ENCODE data around the gene SATB2.

The SATB2 gene

GRCh38 chr2:199457147-199458008 lies at the start of gene SATB2 (continued):
- TF ChIP-seq ZNF449 (tag by site-specific recombination; IDR thresholded peaks at IDR 0.05) (0 out of 2 replicates have a peak, but pooled peaks have one; percentile 20), ZNF426 (tag by site-specific recombination; IDR thresholded peaks at IDR 0.05) (no peak), ZNF704 (tag by site-specific recombination; IDR thresholded peaks at IDR 0.05) (no peak), ZNF510 (tag by site-specific recombination; IDR thresholded peaks at IDR 0.05; ENCODE audit: insufficient replicate concordance) (no peak), KLF17 (tag by site-specific recombination; IDR thresholded peaks at IDR 0.05) (peak; percentile 56; the same call in 1 of the 2 replicates), ZBTB20 (tag by site-specific recombination; IDR thresholded peaks at IDR 0.05) (peak; percentile 66), ZEB2 (tag by site-specific recombination; IDR thresholded peaks at IDR 0.05) (peak; percentile 20; the same call in 1 of the 2 replicates), ZFHX2 (tag by site-specific recombination; conservative IDR thresholded peaks at IDR 0.05) (peak; percentile 44), ZNF433 (tag by site-specific recombination; IDR thresholded peaks at IDR 0.05; ENCODE audit: low read depth) (no peak), ZNF302 (tag by site-specific recombination; IDR thresholded peaks at IDR 0.05; ENCODE audit: low read depth) (no peak), SCRT2 (tag by site-specific recombination; IDR thresholded peaks at IDR 0.05) (no peak), PATZ1 (tag by site-specific recombination; IDR thresholded peaks at IDR 0.05) (no peak; the same call in 1 of the 2 replicates), ZNF76 (tag by site-specific recombination; IDR thresholded peaks at IDR 0.05; ENCODE audit: borderline replicate concordance, low read depth) (no peak), ZNF184 (tag by site-specific recombination; IDR thresholded peaks at IDR 0.05) (no peak), ZNF514 (tag by site-specific recombination; IDR thresholded peaks at IDR 0.05) (no peak), GLI4 (tag by site-specific recombination; IDR thresholded peaks at IDR 0.05) (no peak), PRDM10 (tag by site-specific recombination; IDR thresholded peaks at IDR 0.05) (peak; percentile 17; the same call in 1 of the 2 replicates), ZNF529 (tag by site-specific recombination; IDR thresholded peaks at IDR 0.05; ENCODE audit: insufficient replicate concordance) (no peak), ZBTB49 (tag by site-specific recombination; IDR thresholded peaks at IDR 0.05; ENCODE audit: low read depth) (no peak), ZNF610 (tag by site-specific recombination; IDR thresholded peaks at IDR 0.05; ENCODE audit: borderline replicate concordance) (no peak), YY1 (tag by site-specific recombination; IDR thresholded peaks at IDR 0.05) (no peak), PRDM1 (tag by site-specific recombination; IDR thresholded peaks at IDR 0.05) (peak; percentile 60), ELK4 (IDR thresholded peaks at IDR 0.05; ENCODE audit: borderline replicate concordance, low read depth, low read length) (no peak), ZNF155 (tag by site-specific recombination; IDR thresholded peaks at IDR 0.05) (no peak), ZNF292 (tag by site-specific recombination; IDR thresholded peaks at IDR 0.05; ENCODE audit: borderline replicate concordance, low read depth) (no peak)

Measured in HEK293 (cell line).